Liver (tissue), 9 donors: ENCODE measurements around the gene PUS3. TPM values are rescaled to one million over a fixed set of nuclear protein-coding genes. Genes with fewer than 3 reads are reported as not detected.

ENCODE experiments used
- DNase-seq: peaks from one replicate; pipeline ENCODE4 v3.0.0-alpha.2; 2017; ENCODE audit warnings: low spot score
- H3K27ac ChIP-seq, 2 donors: one replicate each; pipeline ENCODE4 v1.7.0; 2013; ENCODE audit warnings: inconsistent platforms in 2 of 2, low read length in 2 of 2, control low read depth in 1 of 2, low read depth in 1 of 2, mild to moderate bottlenecking in 1 of 2
- H3K27me3 ChIP-seq, 4 donors: one replicate each; pipeline versions ENCODE4 v1.6.1 to v1.7.0; 2013; ENCODE audit warnings: low read length in 3 of 4, inconsistent platforms in 1 of 4, mild to moderate bottlenecking in 1 of 4, moderate library complexity in 1 of 4; ENCODE audit not compliant: control insufficient read depth in 4 of 4, insufficient read depth in 4 of 4
- H3K36me3 ChIP-seq, 4 donors: one replicate each; pipeline versions ENCODE4 v1.6.1 to v1.7.0; 2013; ENCODE audit warnings: low read length in 3 of 4, mild to moderate bottlenecking in 3 of 4, low read depth in 1 of 4, moderate library complexity in 1 of 4; ENCODE audit not compliant: control insufficient read depth in 4 of 4, insufficient read depth in 3 of 4
- H3K4me1 ChIP-seq, 4 donors: one replicate each; pipeline versions ENCODE4 v1.6.1 to v1.7.0; 2013; ENCODE audit warnings: low read length in 3 of 4, mild to moderate bottlenecking in 3 of 4, moderate library complexity in 1 of 4; ENCODE audit not compliant: control insufficient read depth in 4 of 4, insufficient read depth in 4 of 4
- H3K4me3 ChIP-seq, 3 donors: one replicate each; pipeline versions ENCODE4 v1.6.1 to v1.7.0; 2013; ENCODE audit warnings: low read length in 3 of 3, control low read depth in 1 of 3, low read depth in 1 of 3, mild to moderate bottlenecking in 1 of 3
- H3K9ac ChIP-seq, 2 donors: one replicate each; pipeline ENCODE4 v1.7.0; 2013; ENCODE audit warnings: low read length in 2 of 2, mild to moderate bottlenecking in 2 of 2, moderate library complexity in 2 of 2, control low read depth in 1 of 2, low read depth in 1 of 2
- H3K9me3 ChIP-seq, 4 donors: one replicate each; pipeline versions ENCODE4 v1.6.1 to v1.7.0; 2013; ENCODE audit warnings: low read length in 3 of 4; ENCODE audit not compliant: control insufficient read depth in 4 of 4
- ATF3 ChIP-seq: IDR thresholded peaks from 2 replicates; pipeline ENCODE4 v1.6.1; 2016; ENCODE audit warnings: antibody characterized with exemption
- CTCF ChIP-seq: fragments of 150-350 bp; IDR thresholded peaks from 2 replicates; pipeline ENCODE4 v1.5.1; 2017; ENCODE audit warnings: improper control_type of control experiment, low read depth, low read length; ENCODE audit not compliant: missing input control
- EGR1 ChIP-seq, 2 donors: IDR thresholded peaks; 2 replicates each; pipeline ENCODE4 v1.6.1; 2016 to 2018; ENCODE audit warnings: antibody characterized with exemption in 2 of 2, low read depth in 2 of 2
- FOXA1 ChIP-seq: IDR thresholded peaks from 2 replicates; pipeline ENCODE4 v1.6.1; 2016; ENCODE audit warnings: antibody characterized with exemption
- FOXA2 ChIP-seq: IDR thresholded peaks from 2 replicates; pipeline ENCODE4 v1.6.1; 2016; ENCODE audit warnings: antibody characterized with exemption
- GABPA ChIP-seq, 2 donors: IDR thresholded peaks in 1 of 2; conservative IDR thresholded peaks in 1 of 2; 2 replicates each; pipeline ENCODE4 v1.6.1; 2016; ENCODE audit warnings: antibody characterized with exemption in 2 of 2, mild to moderate bottlenecking in 1 of 2, moderate library complexity in 1 of 2
- HNF4A ChIP-seq, 2 donors: conservative IDR thresholded peaks; 2 replicates each; pipeline ENCODE4 v1.6.1; 2016; ENCODE audit warnings: antibody characterized with exemption in 2 of 2, mild to moderate bottlenecking in 2 of 2
- HNF4G ChIP-seq: IDR thresholded peaks from 2 replicates; pipeline ENCODE4 v1.6.1; 2016; ENCODE audit warnings: antibody characterized with exemption
- JUND ChIP-seq, 2 donors: IDR thresholded peaks; 2 replicates each; pipeline ENCODE4 v1.6.1; 2016; ENCODE audit warnings: antibody characterized with exemption in 2 of 2
- MAX ChIP-seq: IDR thresholded peaks from 2 replicates; pipeline ENCODE4 v1.6.1; 2016; ENCODE audit warnings: antibody characterized with exemption
- NR2F2 ChIP-seq: IDR thresholded peaks from 2 replicates; pipeline ENCODE4 v1.6.1; 2016; ENCODE audit warnings: antibody characterized with exemption
- RAD21 ChIP-seq, 2 donors: IDR thresholded peaks; 2 replicates each; pipeline ENCODE4 v1.6.1; 2016; ENCODE audit warnings: antibody characterized with exemption in 2 of 2, mild to moderate bottlenecking in 2 of 2
- REST ChIP-seq: IDR thresholded peaks from 2 replicates; pipeline ENCODE4 v1.6.1; 2016; ENCODE audit warnings: antibody characterized with exemption, mild to moderate bottlenecking
- RXRA ChIP-seq, 2 donors: IDR thresholded peaks; 2 replicates each; pipeline ENCODE4 v1.6.1; 2017 to 2018; ENCODE audit warnings: antibody characterized with exemption in 2 of 2, mild to moderate bottlenecking in 1 of 2
- SP1 ChIP-seq: IDR thresholded peaks from 2 replicates; pipeline ENCODE4 v1.6.1; 2018; ENCODE audit warnings: antibody characterized with exemption, mild to moderate bottlenecking
- TAF1 ChIP-seq: conservative IDR thresholded peaks from 2 replicates; pipeline ENCODE4 v1.6.1; 2016; ENCODE audit warnings: antibody characterized with exemption, mild to moderate bottlenecking
- YY1 ChIP-seq: IDR thresholded peaks from 2 replicates; pipeline ENCODE4 v1.6.1; 2016; ENCODE audit warnings: antibody characterized with exemption, mild to moderate bottlenecking
- ZBTB33 ChIP-seq: IDR thresholded peaks from 2 replicates; pipeline ENCODE4 v1.6.1; 2016; ENCODE audit warnings: antibody characterized with exemption
- WGBS: extraction: QIAGEN DNeasy Blood & Tissue Kit; methylation state at CpG from one replicate; pipeline ENCODE4 v1.1.7; 2013; 5-methylcytosine and 5-hydroxymethylcytosine counted together
- polyA plus RNA-seq, 2 donors: library from polyadenylated mRNA; stranded (reverse) in 1 of 2; unstranded in 1 of 2; fragments of 200-250 nt in 1 of 2; fragments of >200 nt in 1 of 2; fragmentation: Nextera tagmentation in 1 of 2; extraction: Ambion mirVana in 1 of 2; gene quantifications; one replicate each; pipeline versions ENCODE4 v1.2.1 to v1.2.3, GENCODE V29; 2013 to 2015
- total RNA-seq, 2 donors: library from RNA; depleted of rRNA; stranded (reverse); fragments of >200 nt; gene quantifications; one replicate each; pipeline ENCODE4 v1.2.3, GENCODE V29; 2014
- donor health status: healthy.
- donor health status: healthy.
- donor health status: healthy.
- donor health status: healthy.
- donor health status: healthy.

The PUS3 gene
- total and polyA plus RNA-seq, 4 donors, result 15.5 to 22.2 (median 17.1) TPM

GRCh38 chr11:125874556-125875124, 28.4 kb downstream of the PUS3 start:
- Histone ChIP-seq H3K27me3 (no peaks in the 10 kb centered on the region), H3K9me3 (no peaks in the 10 kb centered on the region), H3K36me3 (no peaks in the 10 kb centered on the region), H3K9ac (no peak overlapping the region), H3K27ac (no peak overlapping the region), H3K4me1 (no peaks in the 10 kb centered on the region), H3K4me3 (no peak overlapping the region)
- 17% methylated on average over 8 of the region's 8 CpGs for WGBS
- TF ChIP-seq HNF4G (no peak), CTCF (peak; percentile 75), RAD21 (IDR thresholded peaks at IDR 0.05) (peak; percentile 90 to 94)
- peak; percentile 49 for DNase-seq

- Histone ChIP-seq H3K27ac (no peak overlapping the region), H3K27me3 (no peaks in the 10 kb centered on the region), H3K36me3 (no peaks in the 10 kb centered on the region), H3K4me3 (no peak overlapping the region), H3K9ac (no peak overlapping the region), H3K4me1 (no peaks in the 10 kb centered on the region), H3K9me3 (no peaks in the 10 kb centered on the region)
- DNase-seq, result no peak
- TF ChIP-seq CTCF, result no peak
- TF ChIP-seq EGR1 (IDR thresholded peaks at IDR 0.05; ENCODE audit: low read depth in 2 of 2), result no peak
- TF ChIP-seq RAD21 (IDR thresholded peaks at IDR 0.05), result no peak
- no peak for TF ChIP-seq MAX
- TF ChIP-seq SP1, result no peak
- no peak for TF ChIP-seq HNF4A (conservative IDR thresholded peaks at IDR 0.05)
- TF ChIP-seq GABPA (IDR thresholded peaks at IDR 0.05 in 1 of 2, conservative IDR thresholded peaks at IDR 0.05 in 1 of 2), result no peak
- no peak for TF ChIP-seq NR2F2
- TF ChIP-seq REST, result no peak
- TF ChIP-seq HNF4G, result no peak
- TF ChIP-seq RXRA (IDR thresholded peaks at IDR 0.05), result no peak
- no peak for TF ChIP-seq ZBTB33
- TF ChIP-seq YY1, result no peak
- TF ChIP-seq FOXA2, result no peak
- no peak for TF ChIP-seq ATF3
- TF ChIP-seq TAF1, result no peak
- no peak for TF ChIP-seq JUND (IDR thresholded peaks at IDR 0.05)
- TF ChIP-seq FOXA1, result no peak
- WGBS, result 81% methylated on average over 20 of the region's 20 CpGs
Observed at GRCh38 chr11:125873881-125874555, 29.0 kb downstream of the PUS3 start.
